ENCODE results near the gene GP1BA.

The GP1BA gene

GRCh38 chr17:4969047-4969550 is 37.0 kb downstream of the GP1BA start:
- H3K4me3 Mint-ChIP-seq = no peak overlapping the region
- no peaks in the 10 kb centered on the region for H3K27me3 Mint-ChIP-seq
- H3K9me3 Mint-ChIP-seq = no peaks in the 10 kb centered on the region
- peaks cover 38% of the 10 kb centered on the region for H3K4me1 Mint-ChIP-seq
- H3K27ac Mint-ChIP-seq = no peak overlapping the region
- peaks cover 25% of the 10 kb centered on the region for H3K36me3 Mint-ChIP-seq

GRCh38 chr17:4969551-4970173 is 37.6 kb downstream of the GP1BA start:
- Mint-ChIP-seq H3K4me1 (peaks cover 38% of the 10 kb centered on the region), H3K9me3 (no peaks in the 10 kb centered on the region), H3K36me3 (peaks cover 25% of the 10 kb centered on the region), H3K27me3 (no peaks in the 10 kb centered on the region), H3K4me3 (no peak overlapping the region), H3K27ac (no peak overlapping the region)

GRCh38 chr17:4970273-4970672 is 38.2 kb downstream of the GP1BA start:
- Mint-ChIP-seq H3K27ac (no peak overlapping the region), H3K4me1 (peaks cover 38% of the 10 kb centered on the region), H3K27me3 (no peaks in the 10 kb centered on the region), H3K36me3 (peaks cover 25% of the 10 kb centered on the region), H3K9me3 (no peaks in the 10 kb centered on the region), H3K4me3 (no peak overlapping the region)

- H3K27me3 Mint-ChIP-seq = no peaks in the 10 kb centered on the region
- no peak overlapping the region for H3K4me3 Mint-ChIP-seq
- peak overlapping the region; percentile 57 for H3K27ac Mint-ChIP-seq
- H3K36me3 Mint-ChIP-seq = peaks cover 21% of the 10 kb centered on the region
- no peaks in the 10 kb centered on the region for H3K9me3 Mint-ChIP-seq
- H3K4me1 Mint-ChIP-seq = peaks cover 31% of the 10 kb centered on the region
These were observed 39.7 kb downstream of the GP1BA start for GRCh38 chr17:4971826-4972225.

- H3K4me1 Mint-ChIP-seq = peaks cover 31% of the 10 kb centered on the region
- no peak overlapping the region for H3K4me3 Mint-ChIP-seq
- peak overlapping the region; percentile 81 for H3K27ac Mint-ChIP-seq
- H3K36me3 Mint-ChIP-seq = peaks cover 21% of the 10 kb centered on the region
- H3K9me3 Mint-ChIP-seq = no peaks in the 10 kb centered on the region
- H3K27me3 Mint-ChIP-seq = no peaks in the 10 kb centered on the region
These were observed 40.2 kb downstream of the GP1BA start for GRCh38 chr17:4972322-4972721.

GRCh38 chr17:4972752-4973151 is 40.7 kb downstream of the GP1BA start:
- no peak overlapping the region for H3K4me3 Mint-ChIP-seq
- H3K4me1 Mint-ChIP-seq = peaks cover 31% of the 10 kb centered on the region
- no peaks in the 10 kb centered on the region for H3K9me3 Mint-ChIP-seq
- H3K36me3 Mint-ChIP-seq = peaks cover 21% of the 10 kb centered on the region
- H3K27me3 Mint-ChIP-seq = no peaks in the 10 kb centered on the region
- peak overlapping the region; percentile 81 for H3K27ac Mint-ChIP-seq

GRCh38 chr17:4973256-4974114 is 41.4 kb downstream of the GP1BA start:
- H3K27ac Mint-ChIP-seq = peak overlapping the region; percentile 35
- H3K27me3 Mint-ChIP-seq = no peaks in the 10 kb centered on the region
- H3K4me1 Mint-ChIP-seq = peaks cover 31% of the 10 kb centered on the region
- peaks cover 23% of the 10 kb centered on the region for H3K36me3 Mint-ChIP-seq
- H3K4me3 Mint-ChIP-seq = no peak overlapping the region
- no peaks in the 10 kb centered on the region for H3K9me3 Mint-ChIP-seq

GRCh38 chr17:4974115-4974670 is 42.1 kb downstream of the GP1BA start:
- H3K27ac Mint-ChIP-seq = peak overlapping the region; percentile 76
- no peaks in the 10 kb centered on the region for H3K9me3 Mint-ChIP-seq
- H3K36me3 Mint-ChIP-seq = peaks cover 18% of the 10 kb centered on the region
- H3K4me3 Mint-ChIP-seq = no peak overlapping the region
- H3K4me1 Mint-ChIP-seq = peaks cover 26% of the 10 kb centered on the region
- H3K27me3 Mint-ChIP-seq = no peaks in the 10 kb centered on the region

GRCh38 chr17:4978726-4979125 is 46.6 kb downstream of the GP1BA start:
- peaks cover 19% of the 10 kb centered on the region for H3K36me3 Mint-ChIP-seq
- no peak overlapping the region for H3K27ac Mint-ChIP-seq

GRCh38 chr17:4980644-4981216 is 48.7 kb downstream of the GP1BA start:
- peak overlapping the region; percentile 45 for H3K4me3 Mint-ChIP-seq
- no peaks in the 10 kb centered on the region for H3K9me3 Mint-ChIP-seq
- peak overlapping the region; percentile 88 for H3K27ac Mint-ChIP-seq
- peaks cover 24% of the 10 kb centered on the region for H3K4me1 Mint-ChIP-seq
- H3K27me3 Mint-ChIP-seq = no peaks in the 10 kb centered on the region
- H3K36me3 Mint-ChIP-seq = peaks cover 14% of the 10 kb centered on the region

More at GRCh38 chr17:4978726-4979125, 46.6 kb downstream of the GP1BA start:
- no peak overlapping the region for H3K4me3 Mint-ChIP-seq
- H3K27me3 Mint-ChIP-seq = no peaks in the 10 kb centered on the region
- H3K4me1 Mint-ChIP-seq = peaks cover 21% of the 10 kb centered on the region
- no peaks in the 10 kb centered on the region for H3K9me3 Mint-ChIP-seq

GRCh38 chr17:4982305-4982704 is 50.2 kb downstream of the GP1BA start:
- Mint-ChIP-seq H3K27ac (no peak overlapping the region), H3K36me3 (peaks cover 14% of the 10 kb centered on the region), H3K4me3 (no peak overlapping the region), H3K9me3 (no peaks in the 10 kb centered on the region), H3K27me3 (no peaks in the 10 kb centered on the region), H3K4me1 (peaks cover 35% of the 10 kb centered on the region)
